HPDE6-E6E7 (cell line): ENCODE results near the gene TFF2.

Experiments
- DNase-seq: peaks from one replicate; pipeline ENCODE4 v3.0.0; 2011; ENCODE audit warnings: missing footprints; ENCODE audit errors: extremely low spot score

TFF2 gene

GRCh38 chr21:42384156-42384945 lies 33.6 kb upstream of the TFF2 start:
- no peak for DNase-seq

- DNase-seq: no peak
Observed at GRCh38 chr21:42383331-42383730, 32.5 kb upstream of the TFF2 start.

GRCh38 chr21:42382915-42383314 lies 32.1 kb upstream of the TFF2 start:
- no peak for DNase-seq

GRCh38 chr21:42381347-42381984 lies 30.7 kb upstream of the TFF2 start:
- peak; percentile 39 for DNase-seq

- DNase-seq: no peak
Observed at GRCh38 chr21:42379426-42380215, 28.8 kb upstream of the TFF2 start.

GRCh38 chr21:42378418-42378817 lies 27.6 kb upstream of the TFF2 start:
- no peak for DNase-seq

- DNase-seq: no peak
Observed at GRCh38 chr21:42377951-42378340, 27.2 kb upstream of the TFF2 start.

- DNase-seq: no peak
Observed at GRCh38 chr21:42377211-42377950, 26.6 kb upstream of the TFF2 start.

- DNase-seq: no peak
Observed at GRCh38 chr21:42376338-42376982, 25.7 kb upstream of the TFF2 start.

- no peak for DNase-seq
Observed at GRCh38 chr21:42375966-42376337, 25.2 kb upstream of the TFF2 start.

GRCh38 chr21:42375506-42375905 lies 24.7 kb upstream of the TFF2 start:
- no peak for DNase-seq

- DNase-seq: no peak
Observed at GRCh38 chr21:42374864-42375499, 24.2 kb upstream of the TFF2 start.

GRCh38 chr21:42374457-42374856 lies 23.7 kb upstream of the TFF2 start:
- no peak for DNase-seq

- DNase-seq: no peak
Observed at GRCh38 chr21:42373908-42374455, 23.2 kb upstream of the TFF2 start.

- no peak for DNase-seq
Observed at GRCh38 chr21:42373196-42373907, 22.6 kb upstream of the TFF2 start.

- DNase-seq: no peak
Observed at GRCh38 chr21:42370894-42371654, 20.3 kb upstream of the TFF2 start.

- no peak for DNase-seq
Observed at GRCh38 chr21:42369821-42370220, 19.0 kb upstream of the TFF2 start.

GRCh38 chr21:42367367-42368165 lies 16.8 kb upstream of the TFF2 start:
- DNase-seq: no peak
